Measurements from ENCODE around the gene ADGRB3.
"Not testable (repeated sequence)": the region's sequence is repeated elsewhere in the genome, so short reads cannot be mapped to it uniquely, and the experiment has no call there.

The ADGRB3 gene

GRCh38 chr6:69423785-69424184 is 788.7 kb downstream of the ADGRB3 start:
- DNase-seq (ENCODE audit: low read depth) = no peak

DNA sequence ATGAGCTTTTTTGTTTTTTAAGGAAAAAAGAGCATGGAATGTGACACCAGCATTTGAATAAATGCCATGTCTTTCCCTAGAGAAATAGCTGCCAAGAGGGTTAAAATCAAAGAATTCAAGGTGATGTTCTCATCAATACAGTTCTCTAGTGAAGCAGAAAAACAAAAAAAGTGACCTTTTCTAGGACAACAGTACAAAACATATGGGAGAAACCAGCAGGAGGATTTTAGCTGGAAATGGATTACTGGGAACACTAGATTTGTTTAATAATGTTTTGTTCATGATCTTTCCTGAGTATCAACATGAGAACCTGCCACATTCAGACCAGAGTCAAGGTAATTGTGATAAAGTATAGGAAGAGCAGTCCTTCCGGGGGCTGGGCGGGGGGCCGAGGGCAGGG is 789.5 kb downstream of the ADGRB3 start:
- no peak for DNase-seq (ENCODE audit: low read depth)

- DNase-seq (ENCODE audit: low read depth) = no peak
Measured at GRCh38 chr6:69427882-69428281, 792.8 kb downstream of the ADGRB3 start.

DNA sequence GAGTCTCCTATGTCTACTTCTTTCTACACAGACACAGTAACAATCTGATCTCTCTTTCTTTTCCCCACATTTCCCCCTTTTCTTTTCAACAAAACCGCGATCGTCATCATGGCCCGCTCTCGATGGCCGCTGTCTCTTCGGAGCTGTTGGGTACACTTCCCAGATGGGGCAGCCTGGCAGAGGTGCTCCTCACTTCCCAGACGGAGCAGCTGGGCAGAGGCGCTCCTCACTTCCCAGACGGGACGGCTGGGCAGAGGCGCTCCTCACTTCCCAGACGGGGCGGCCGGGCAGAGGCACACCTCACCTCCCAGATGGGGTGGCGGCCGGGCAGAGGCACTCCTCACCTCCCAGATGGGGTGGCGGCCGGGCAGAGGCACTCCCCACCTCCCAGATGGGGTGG is 797.1 kb downstream of the ADGRB3 start:
- DNase-seq (ENCODE audit: low read depth) = not testable (repeated sequence)

DNA sequence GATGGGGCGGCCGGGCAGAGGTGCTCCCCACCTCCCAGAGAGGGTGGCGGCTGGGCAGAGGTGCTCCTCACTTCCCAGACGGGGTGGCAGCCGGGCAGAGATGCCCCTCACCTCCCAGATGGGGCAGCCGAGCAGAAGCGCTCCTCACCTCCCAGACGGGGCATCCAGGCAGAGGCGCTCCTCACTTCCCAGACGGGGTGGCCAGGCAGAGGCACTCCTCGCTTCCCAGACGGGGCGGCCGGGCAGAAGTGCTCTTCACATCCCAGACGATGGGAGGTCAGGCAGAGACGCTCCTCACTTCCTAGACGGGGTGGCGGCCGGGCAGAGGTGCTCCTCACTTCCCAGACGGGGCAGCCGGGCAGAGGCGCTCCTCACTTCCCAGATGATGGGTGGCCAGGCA is 798.0 kb downstream of the ADGRB3 start:
- DNase-seq (ENCODE audit: low read depth) = not testable (repeated sequence)

- DNase-seq (ENCODE audit: low read depth) = no peak
Measured at GRCh38 chr6:69438113-69438512, 803.0 kb downstream of the ADGRB3 start.
